Measurements from ENCODE around the gene TECTB. TPM values are rescaled to one million over a fixed set of nuclear protein-coding genes. Genes with fewer than 3 reads are reported as not detected.

TECTB gene
- total RNA-seq, 4 donors from 2014 or later, result not detected

- WGBS, 2 donors, result 49 to 64% methylated on average over 3 of the region's 3 CpGs
- H3K4me3 ChIP-seq, result no peak overlapping the region
- no peak overlapping the region for H3K27ac ChIP-seq
- TF ChIP-seq EP300 (IDR thresholded peaks at IDR 0.05) (no peak), POLR2A (IDR thresholded peaks at IDR 0.05) (no peak)
- TF ChIP-seq, protein P1, sequence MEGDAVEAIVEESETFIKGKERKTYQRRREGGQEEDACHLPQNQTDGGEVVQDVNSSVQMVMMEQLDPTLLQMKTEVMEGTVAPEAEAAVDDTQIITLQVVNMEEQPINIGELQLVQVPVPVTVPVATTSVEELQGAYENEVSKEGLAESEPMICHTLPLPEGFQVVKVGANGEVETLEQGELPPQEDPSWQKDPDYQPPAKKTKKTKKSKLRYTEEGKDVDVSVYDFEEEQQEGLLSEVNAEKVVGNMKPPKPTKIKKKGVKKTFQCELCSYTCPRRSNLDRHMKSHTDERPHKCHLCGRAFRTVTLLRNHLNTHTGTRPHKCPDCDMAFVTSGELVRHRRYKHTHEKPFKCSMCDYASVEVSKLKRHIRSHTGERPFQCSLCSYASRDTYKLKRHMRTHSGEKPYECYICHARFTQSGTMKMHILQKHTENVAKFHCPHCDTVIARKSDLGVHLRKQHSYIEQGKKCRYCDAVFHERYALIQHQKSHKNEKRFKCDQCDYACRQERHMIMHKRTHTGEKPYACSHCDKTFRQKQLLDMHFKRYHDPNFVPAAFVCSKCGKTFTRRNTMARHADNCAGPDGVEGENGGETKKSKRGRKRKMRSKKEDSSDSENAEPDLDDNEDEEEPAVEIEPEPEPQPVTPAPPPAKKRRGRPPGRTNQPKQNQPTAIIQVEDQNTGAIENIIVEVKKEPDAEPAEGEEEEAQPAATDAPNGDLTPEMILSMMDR (IDR thresholded peaks at IDR 0.05), result no peak
- no peaks in the 10 kb centered on the region for H3K9me3 ChIP-seq
- no peaks in the 10 kb centered on the region for H3K4me1 ChIP-seq
- H3K27me3 ChIP-seq, result no peaks in the 10 kb centered on the region
- no peak for DNase-seq (ENCODE audit: low spot score in 2 of 2)
- H3K36me3 ChIP-seq, result no peaks in the 10 kb centered on the region
Observed at GRCh38 chr10:112313234-112313633, 30.0 kb downstream of the TECTB start.

GRCh38 chr10:112313911-112314310, 30.7 kb downstream of the TECTB start:
- Histone ChIP-seq H3K27me3 (no peaks in the 10 kb centered on the region), H3K36me3 (no peaks in the 10 kb centered on the region), H3K4me3 (no peak overlapping the region), H3K4me1 (no peaks in the 10 kb centered on the region), H3K9me3 (no peaks in the 10 kb centered on the region), H3K27ac (no peak overlapping the region)
- no peak for TF ChIP-seq EP300 (IDR thresholded peaks at IDR 0.05)
- TF ChIP-seq, protein P1 (IDR thresholded peaks at IDR 0.05), result no peak
- TF ChIP-seq POLR2A (IDR thresholded peaks at IDR 0.05), result no peak
- WGBS, 2 donors, result 61 to 74% methylated on average over 7 of the region's 7 CpGs
- DNase-seq (ENCODE audit: low spot score in 2 of 2), result no peak

- DNase-seq (ENCODE audit: low spot score in 2 of 2), result peak; percentile 81 to 93
- no peak for TF ChIP-seq POLR2A (IDR thresholded peaks at IDR 0.05)
- TF ChIP-seq, protein P1 (IDR thresholded peaks at IDR 0.05), result peak; percentile 78 to 90 (median 79)
- 27 to 30% methylated on average over 10 of the region's 10 CpGs for WGBS, 2 donors
- no peaks in the 10 kb centered on the region for H3K36me3 ChIP-seq
- H3K9me3 ChIP-seq, result no peaks in the 10 kb centered on the region
- no peaks in the 10 kb centered on the region for H3K27me3 ChIP-seq
- H3K4me1 ChIP-seq, result no peaks in the 10 kb centered on the region
- no peak overlapping the region for H3K27ac ChIP-seq
- H3K4me3 ChIP-seq, result no peak overlapping the region
Observed at GRCh38 chr10:112314822-112315474, 31.7 kb downstream of the TECTB start.

DNA sequence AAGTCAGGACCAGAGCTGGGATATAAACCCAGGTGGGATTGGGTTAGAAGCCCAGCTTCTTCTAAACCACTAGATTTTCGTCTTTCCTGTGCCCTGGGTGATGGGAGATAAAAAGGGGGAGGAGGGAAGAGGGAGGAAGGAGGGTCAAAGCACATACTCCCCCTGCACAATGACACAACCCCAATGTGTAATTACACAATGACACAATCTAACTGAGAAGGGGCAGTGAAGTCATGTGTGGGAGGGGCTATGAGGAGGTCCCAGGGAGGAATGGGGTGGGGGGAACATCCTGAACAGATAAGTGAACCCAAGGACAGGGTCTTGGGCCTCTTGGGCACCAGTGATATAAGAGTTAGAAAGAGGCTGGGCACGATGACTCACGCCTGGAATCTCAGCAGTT, 44.5 kb downstream of the TECTB start:
- no peak for DNase-seq (ENCODE audit: low spot score in 2 of 2)
- TF ChIP-seq POLR2A (IDR thresholded peaks at IDR 0.05) (no peak), EP300 (IDR thresholded peaks at IDR 0.05) (no peak)
- TF ChIP-seq, protein P1 (IDR thresholded peaks at IDR 0.05), result no peak
- H3K27ac ChIP-seq, result no peak overlapping the region
- H3K9me3 ChIP-seq, result no peaks in the 10 kb centered on the region
- 85 to 90% methylated on average over 3 of the region's 3 CpGs for WGBS, 2 donors
- H3K36me3 ChIP-seq, result no peaks in the 10 kb centered on the region
- peaks cover 0 to 12% (median 2%) of the 10 kb centered on the region in 4 donors for H3K4me1 ChIP-seq
- no peaks in the 10 kb centered on the region for H3K27me3 ChIP-seq
- H3K4me3 ChIP-seq, result no peak overlapping the region

DNA sequence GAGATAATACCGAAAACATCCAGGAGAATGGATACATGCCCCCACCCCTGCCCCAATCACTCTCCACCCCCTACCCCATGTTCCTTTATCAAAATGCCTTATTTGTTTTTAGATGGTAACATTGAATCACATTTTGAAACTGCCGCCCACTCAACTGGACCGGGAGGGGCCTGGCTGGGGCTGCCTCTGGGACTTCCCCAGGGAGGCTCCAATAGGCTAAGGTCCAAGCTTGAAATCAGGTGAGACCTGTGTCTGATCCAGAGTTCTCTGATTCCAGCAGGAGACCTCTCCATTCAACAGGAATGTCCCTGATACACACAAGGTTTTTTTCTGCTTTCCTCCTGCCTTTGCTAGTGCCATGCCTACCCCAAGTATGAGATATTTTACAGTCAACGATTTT, 47.0 kb downstream of the TECTB start:
- H3K36me3 ChIP-seq, result no peaks in the 10 kb centered on the region
- DNase-seq (ENCODE audit: low spot score in 2 of 2), result no peak

More for the DNA sequence above, 47.0 kb downstream of the TECTB start:
- no peak overlapping the region for H3K4me3 ChIP-seq
- TF ChIP-seq POLR2A (IDR thresholded peaks at IDR 0.05) (no peak), EP300 (IDR thresholded peaks at IDR 0.05) (no peak)
- TF ChIP-seq, protein P1 (IDR thresholded peaks at IDR 0.05), result no peak
- no peaks in the 10 kb centered on the region for H3K9me3 ChIP-seq
- WGBS, 2 donors, result 27 to 34% methylated on average over 4 of the region's 4 CpGs
- peak overlapping the region in 1 of 4 donors; percentile 26 for H3K27ac ChIP-seq
- H3K27me3 ChIP-seq, result no peaks in the 10 kb centered on the region
- H3K4me1 ChIP-seq, result peaks cover 0 to 12% (median 2%) of the 10 kb centered on the region in 4 donors
